GM21529 (cell line): ENCODE results near the gene THBS2.
"Not testable (repeated sequence)": the region's sequence is repeated elsewhere in the genome, so short reads cannot be mapped to it uniquely, and the experiment has no call there.

Source experiments
- ATAC-seq: cut with Tn5 transposase; IDR thresholded peaks from one replicate; pipeline ENCODE4 v1.9.1; 2021; ENCODE audit not compliant: unreplicated experiment

Gene THBS2

GRCh38 chr6:169212897-169213813 is 40.5 kb downstream of the THBS2 start:
- peak; percentile 99 for ATAC-seq

- ATAC-seq, result no peak
Measured at GRCh38 chr6:169212436-169212835, 41.2 kb downstream of the THBS2 start.

- ATAC-seq, result no peak
Measured at GRCh38 chr6:169211881-169212280, 41.8 kb downstream of the THBS2 start.

GRCh38 chr6:169210611-169211010 is 43.0 kb downstream of the THBS2 start:
- no peak for ATAC-seq

- ATAC-seq, result no peak
Measured at GRCh38 chr6:169208011-169208410, 45.6 kb downstream of the THBS2 start.

GRCh38 chr6:169207482-169207881 is 46.2 kb downstream of the THBS2 start:
- no peak for ATAC-seq

GRCh38 chr6:169205176-169206160 is 48.2 kb downstream of the THBS2 start:
- ATAC-seq, result no peak

GRCh38 chr6:169204167-169204566 is 49.5 kb downstream of the THBS2 start:
- no peak for ATAC-seq

- no peak for ATAC-seq
Measured at GRCh38 chr6:169201985-169202384, 51.7 kb downstream of the THBS2 start.

- ATAC-seq, result no peak
Measured at GRCh38 chr6:169200893-169201514, 52.6 kb downstream of the THBS2 start.

- no peak for ATAC-seq
Measured at GRCh38 chr6:169199625-169200335, 53.9 kb downstream of the THBS2 start.

- ATAC-seq, result no peak
Measured at GRCh38 chr6:169198885-169199284, 54.8 kb downstream of the THBS2 start.

- ATAC-seq, result not testable (repeated sequence)
Measured at GRCh38 chr6:169197929-169198328, 55.7 kb downstream of the THBS2 start.

- not testable (repeated sequence) for ATAC-seq
Measured at GRCh38 chr6:169196279-169196678, 57.4 kb downstream of the THBS2 start.

- no peak for ATAC-seq
Measured at GRCh38 chr6:169194737-169195136, 58.9 kb downstream of the THBS2 start.

GRCh38 chr6:169190970-169191369 is 62.7 kb downstream of the THBS2 start:
- no peak for ATAC-seq

- ATAC-seq, result no peak
Measured at GRCh38 chr6:169190144-169190584, 63.5 kb downstream of the THBS2 start.

- no peak for ATAC-seq
Measured at GRCh38 chr6:169189686-169190085, 64.0 kb downstream of the THBS2 start.

GRCh38 chr6:169189182-169189581 is 64.5 kb downstream of the THBS2 start:
- ATAC-seq, result no peak

- ATAC-seq, result no peak
Measured at GRCh38 chr6:169188475-169188874, 65.2 kb downstream of the THBS2 start.
